ENCODE results near the gene CRK.

GRCh38 chr17:1434150-1434549 is 21.9 kb downstream of the CRK start:
- TF ChIP-seq CTCF (conservative IDR thresholded peaks at IDR 0.05; ENCODE audit: low read depth, low read length) (no peak), MAFK (IDR thresholded peaks at IDR 0.05; ENCODE audit: low read depth, low read length) (no peak), POLR2A (IDR thresholded peaks at IDR 0.05; ENCODE audit: low read depth, low read length) (no peak), RAD21 (IDR thresholded peaks at IDR 0.05; ENCODE audit: low read length) (no peak), MXI1 (IDR thresholded peaks at IDR 0.05; ENCODE audit: borderline replicate concordance, low read depth, low read length) (no peak), CEBPB (IDR thresholded peaks at IDR 0.05; ENCODE audit: low read depth, low read length) (no peak), ELK1 (IDR thresholded peaks at IDR 0.05; ENCODE audit: borderline replicate concordance, low read depth, low read length) (no peak), RCOR1 (IDR thresholded peaks at IDR 0.05; ENCODE audit: insufficient replicate concordance, low read length) (no peak), BHLHE40 (IDR thresholded peaks at IDR 0.05; ENCODE audit: low read depth, low read length) (no peak), RFX5 (IDR thresholded peaks at IDR 0.05; ENCODE audit: low read depth, low read length) (no peak), CHD1 (IDR thresholded peaks at IDR 0.05; ENCODE audit: low read depth, low read length) (no peak), SMC3 (IDR thresholded peaks at IDR 0.05; ENCODE audit: low read depth, low read length) (no peak), FOS (IDR thresholded peaks at IDR 0.05; ENCODE audit: low read depth, low read length) (no peak)
